ENCODE measurements around the gene C8B. TPM values are rescaled to one million over a fixed set of nuclear protein-coding genes. Genes with fewer than 3 reads are reported as not detected.

The C8B gene
- total RNA-seq, 2 donors from 2014 or later: not detected

DNA sequence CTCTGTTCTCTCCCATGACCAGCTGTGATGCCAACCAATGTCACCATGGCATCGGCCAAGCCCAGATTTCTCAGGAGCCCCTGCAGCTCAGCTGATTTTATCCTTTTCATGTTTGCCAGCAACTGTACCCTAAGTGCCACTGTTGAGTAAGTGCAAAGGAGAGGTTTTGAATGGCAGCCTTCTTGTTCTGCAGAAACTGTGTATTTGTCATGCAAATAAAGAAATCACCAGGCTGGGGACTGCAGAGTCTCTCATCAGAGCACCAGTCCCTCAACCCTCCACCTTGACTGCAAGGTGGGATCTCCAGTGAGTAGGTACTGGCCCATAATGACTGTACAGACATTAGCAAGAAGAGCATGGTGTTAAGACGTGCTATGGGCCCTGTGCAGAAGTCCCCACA, 26.6 kb downstream of the C8B start:
- intact Hi-C loops (cut with DNase I): loop anchor here in 1 of 2 donors (5.0 kb wide), 1 partner anchor 93 kb away; no protein-coding TSS in a partner anchor
- ATAC-seq: no peak
- no peak for DNase-seq

GRCh38 chr1:56938646-56939045, 27.2 kb downstream of the C8B start:
- no peak for ATAC-seq
- DNase-seq: no peak
- intact Hi-C loops (cut with DNase I): loop anchor here in 1 of 2 donors (5.0 kb wide), 1 partner anchor 94 kb away; no protein-coding TSS in a partner anchor

- intact Hi-C loops (cut with DNase I): loop anchor here in 1 of 2 donors (5.0 kb wide), 1 partner anchor 98 kb away; no protein-coding TSS in a partner anchor
- DNase-seq: no peak
- ATAC-seq: no peak
These were observed 31.3 kb downstream of the C8B start for GRCh38 chr1:56934430-56935060.

DNA sequence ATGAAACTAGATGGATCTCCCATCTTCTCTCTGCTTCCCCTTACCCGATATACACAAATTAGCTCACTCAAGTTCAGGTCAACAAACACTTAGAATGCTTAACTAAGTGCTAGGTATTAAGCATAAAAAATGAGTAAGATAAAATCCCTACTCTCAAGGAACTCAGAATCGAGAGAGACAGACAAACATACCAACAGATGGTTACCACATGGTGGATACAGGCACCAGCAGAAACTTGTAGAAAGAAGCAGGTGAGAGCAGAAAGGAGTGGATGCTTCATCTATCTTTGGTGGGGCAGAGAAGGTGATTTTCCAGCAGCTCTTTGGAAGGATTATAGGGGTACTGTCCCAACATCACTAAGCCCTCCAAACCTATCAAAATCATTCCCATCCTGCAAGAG, 32.2 kb downstream of the C8B start:
- no peak for DNase-seq
- no peak for ATAC-seq
- intact Hi-C loops (cut with DNase I): no loop called here

- no peak for ATAC-seq
- DNase-seq: no peak
- intact Hi-C loops (cut with DNase I): no loop called here
These were observed 32.7 kb downstream of the C8B start for GRCh38 chr1:56933161-56933560.

DNA sequence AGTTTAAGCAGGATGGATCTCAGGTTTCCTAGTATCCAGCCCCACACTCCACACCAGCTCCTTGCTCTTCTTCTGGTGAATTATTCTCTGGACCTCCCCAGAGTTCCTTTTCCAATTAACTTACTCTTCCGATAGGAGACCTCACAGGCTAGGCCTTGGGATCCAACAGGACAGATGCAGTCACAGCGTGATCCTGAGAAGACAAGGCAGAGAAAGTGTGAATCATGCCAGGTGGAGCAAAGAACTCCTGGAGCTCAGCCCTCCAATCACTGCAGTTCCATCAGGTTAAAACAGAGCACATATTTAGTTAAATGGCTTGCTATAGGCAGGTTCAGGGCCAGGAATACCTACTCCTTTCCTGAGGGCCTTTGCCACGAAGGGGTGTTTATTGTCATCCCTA, 34.1 kb downstream of the C8B start:
- ATAC-seq (no peak), DNase-seq (no peak)
- intact Hi-C loops (cut with DNase I): no loop called here

DNA sequence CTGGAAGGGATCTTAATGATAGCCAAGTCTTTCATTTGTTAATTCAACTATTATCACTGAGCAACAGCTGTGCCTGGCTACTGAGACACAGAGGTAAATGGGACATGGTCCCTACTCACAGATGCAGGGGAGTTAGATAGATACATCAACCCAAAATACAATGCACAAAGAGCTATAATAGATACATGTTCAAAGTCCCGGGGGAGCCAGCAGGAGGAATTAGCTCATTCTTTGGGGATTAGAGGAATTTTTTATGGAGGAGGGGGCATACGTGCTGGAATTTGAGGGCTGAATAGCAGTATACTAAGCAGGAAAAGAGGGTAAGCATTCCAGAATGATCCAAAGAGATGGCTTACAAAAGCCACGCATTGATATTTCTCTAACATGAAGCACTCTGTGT, 34.6 kb downstream of the C8B start:
- ATAC-seq (no peak), DNase-seq (no peak)
- intact Hi-C loops (cut with DNase I): no loop called here

DNA sequence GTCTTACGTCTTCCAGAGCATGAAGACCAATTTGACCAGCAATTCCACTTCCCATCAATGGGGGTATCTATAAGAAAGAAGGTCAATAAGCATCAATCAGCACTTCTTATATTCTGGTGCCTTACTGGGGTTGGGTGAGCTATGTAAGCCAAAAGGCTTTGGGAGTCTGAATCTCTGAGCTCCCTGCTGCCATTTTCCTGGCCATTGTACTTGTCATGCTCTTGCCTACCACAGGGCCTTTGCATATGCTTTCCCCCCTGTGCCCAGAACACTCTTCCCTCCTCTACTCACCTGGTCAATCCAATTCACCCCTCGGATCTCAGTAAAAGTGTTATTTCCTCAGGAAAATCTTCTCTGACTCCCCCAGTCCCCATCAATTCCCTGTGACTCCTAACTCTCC, 36.3 kb downstream of the C8B start:
- intact Hi-C loops (cut with DNase I): no loop called here
- no peak for DNase-seq
- no peak for ATAC-seq

- ATAC-seq (no peak), DNase-seq (no peak)
- intact Hi-C loops (cut with DNase I): no loop called here
These were observed 37.8 kb downstream of the C8B start for GRCh38 chr1:56927986-56928385.

- intact Hi-C loops (cut with DNase I): no loop called here
- no peak for ATAC-seq
- DNase-seq: no peak
These were observed 38.6 kb downstream of the C8B start for GRCh38 chr1:56927171-56927570.

GRCh38 chr1:56925193-56925592, 40.6 kb downstream of the C8B start:
- no peak for DNase-seq
- ATAC-seq: no peak
- intact Hi-C loops (cut with DNase I): no loop called here

GRCh38 chr1:56924116-56924515, 41.7 kb downstream of the C8B start:
- intact Hi-C loops (cut with DNase I): no loop called here
- ATAC-seq: no peak
- DNase-seq: no peak

GRCh38 chr1:56923201-56923600, 42.6 kb downstream of the C8B start:
- DNase-seq: no peak
- ATAC-seq: no peak

GRCh38 chr1:56922507-56922906, 43.3 kb downstream of the C8B start:
- intact Hi-C loops (cut with DNase I): no loop called here

More at GRCh38 chr1:56923201-56923600, 42.6 kb downstream of the C8B start:
- intact Hi-C loops (cut with DNase I): no loop called here

DNA sequence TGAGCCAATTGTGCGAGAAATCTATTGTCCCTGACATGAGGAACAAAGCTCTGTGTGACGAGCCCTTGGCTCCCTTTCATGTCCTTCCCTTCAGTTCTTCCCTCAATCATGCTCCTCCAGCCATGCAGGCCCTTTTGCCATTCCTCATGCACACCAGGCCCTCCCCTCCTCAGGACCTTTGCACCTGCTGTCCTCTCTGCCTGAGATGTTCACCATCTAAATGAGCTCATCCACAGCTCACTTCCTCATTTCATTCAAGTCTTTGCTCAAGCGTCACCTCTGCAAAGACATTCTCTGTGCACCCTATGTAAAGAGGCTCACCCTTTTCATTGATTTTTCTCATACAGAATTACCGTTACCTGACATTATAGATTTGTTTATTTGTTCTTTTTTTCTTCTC, 43.7 kb downstream of the C8B start:
- no peak for ATAC-seq
- intact Hi-C loops (cut with DNase I): no loop called here

More at GRCh38 chr1:56922507-56922906, 43.3 kb downstream of the C8B start:
- ATAC-seq: no peak
- no peak for DNase-seq

GRCh38 chr1:56921479-56921878, 44.3 kb downstream of the C8B start:
- no peak for ATAC-seq
- intact Hi-C loops (cut with DNase I): no loop called here
- no peak for DNase-seq

More for the DNA sequence above, 43.7 kb downstream of the C8B start:
- no peak for DNase-seq

GRCh38 chr1:56920591-56921001, 45.2 kb downstream of the C8B start:
- no peak for DNase-seq
- intact Hi-C loops (cut with DNase I): no loop called here
- no peak for ATAC-seq

DNA sequence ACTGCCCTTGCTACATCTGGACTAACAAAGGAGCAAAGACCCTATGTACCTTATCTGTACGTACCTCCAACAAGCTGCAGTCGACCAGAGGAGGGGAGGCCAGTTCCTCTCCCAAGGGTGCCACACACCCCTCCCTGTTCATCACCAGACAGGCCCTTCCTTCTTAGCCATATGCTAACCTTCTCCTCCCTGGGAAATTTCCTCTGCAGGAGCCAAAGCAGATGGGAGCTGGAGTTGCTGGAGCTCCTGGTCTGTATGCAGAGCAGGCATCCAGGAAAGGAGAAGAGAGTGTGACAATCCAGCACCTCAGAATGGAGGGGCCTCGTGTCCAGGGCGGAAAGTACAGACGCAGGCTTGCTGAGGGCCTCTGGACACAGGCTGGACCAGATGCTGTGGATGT, 48.5 kb downstream of the C8B start:
- intact Hi-C loops (cut with DNase I): no loop called here
- no peak for ATAC-seq
- no peak for DNase-seq

GRCh38 chr1:56916630-56917029, 49.2 kb downstream of the C8B start:
- intact Hi-C loops (cut with DNase I): no loop called here
- ATAC-seq: no peak
- no peak for DNase-seq

GRCh38 chr1:56915960-56916359, 49.9 kb downstream of the C8B start:
- no peak for DNase-seq
- intact Hi-C loops (cut with DNase I): no loop called here
- peak; percentile 44 to 59 for ATAC-seq

DNA sequence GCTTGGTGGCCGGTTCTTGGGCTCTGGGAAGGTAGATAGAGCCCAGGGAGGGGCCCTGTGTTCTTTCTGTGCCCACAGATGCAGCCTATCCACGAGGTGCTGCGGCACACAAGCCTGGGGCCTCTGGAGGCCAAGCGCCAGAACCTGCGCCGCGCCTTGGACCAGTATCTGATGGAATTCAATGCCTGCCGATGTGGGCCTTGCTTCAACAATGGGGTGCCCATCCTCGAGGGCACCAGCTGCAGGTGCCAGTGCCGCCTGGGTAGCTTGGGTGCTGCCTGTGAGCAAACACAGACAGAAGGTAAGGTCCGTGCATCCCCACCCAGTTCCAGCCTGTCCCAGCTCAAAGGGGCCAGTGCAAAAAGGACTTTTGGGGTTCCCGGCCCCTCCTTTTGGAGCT, 53.5 kb downstream of the C8B start:
- ATAC-seq: no peak
- no peak for DNase-seq
- intact Hi-C loops (cut with DNase I): no loop called here

Data from left cardiac atrium (tissue), 4 donors.